Activated CD8-positive, alpha-beta memory T cell treated with anti-CD3 and anti-CD28 coated beads for 48 hours (primary cell): ENCODE results near the gene ABHD15.

Experiments
- DNase-seq, 3 experiments: peaks; one replicate each; pipeline ENCODE4 v3.0.0-alpha.2; 2020; ENCODE audit warnings: low read depth in 2 of 3, low spot score in 2 of 3

ABHD15 gene

DNA sequence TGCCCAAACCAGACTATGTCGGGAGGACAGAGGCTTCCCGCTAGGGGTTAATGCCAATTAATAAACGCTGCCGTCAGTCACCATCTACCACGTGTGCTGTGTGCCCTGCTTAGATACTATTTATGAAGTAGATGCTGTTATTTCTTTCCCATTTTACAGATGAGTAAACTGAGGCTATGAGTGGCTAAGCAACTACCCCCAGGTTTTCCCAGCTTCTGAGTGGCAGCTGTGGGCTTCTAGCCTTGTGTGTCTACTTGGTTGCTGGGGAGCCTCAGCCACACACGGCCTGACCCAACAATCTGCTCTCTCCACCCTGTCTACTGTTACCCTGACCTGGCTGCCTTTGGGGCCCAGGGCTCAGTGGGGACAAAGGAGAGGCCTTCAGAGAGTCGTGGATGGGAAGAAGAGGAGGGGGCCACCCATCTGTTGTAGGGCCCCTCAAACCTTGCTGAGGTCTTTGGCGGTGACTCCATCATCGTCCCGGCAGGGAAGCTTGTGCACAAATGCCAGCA, 15.5 kb upstream of the ABHD15 start:
- no peak for DNase-seq

DNA sequence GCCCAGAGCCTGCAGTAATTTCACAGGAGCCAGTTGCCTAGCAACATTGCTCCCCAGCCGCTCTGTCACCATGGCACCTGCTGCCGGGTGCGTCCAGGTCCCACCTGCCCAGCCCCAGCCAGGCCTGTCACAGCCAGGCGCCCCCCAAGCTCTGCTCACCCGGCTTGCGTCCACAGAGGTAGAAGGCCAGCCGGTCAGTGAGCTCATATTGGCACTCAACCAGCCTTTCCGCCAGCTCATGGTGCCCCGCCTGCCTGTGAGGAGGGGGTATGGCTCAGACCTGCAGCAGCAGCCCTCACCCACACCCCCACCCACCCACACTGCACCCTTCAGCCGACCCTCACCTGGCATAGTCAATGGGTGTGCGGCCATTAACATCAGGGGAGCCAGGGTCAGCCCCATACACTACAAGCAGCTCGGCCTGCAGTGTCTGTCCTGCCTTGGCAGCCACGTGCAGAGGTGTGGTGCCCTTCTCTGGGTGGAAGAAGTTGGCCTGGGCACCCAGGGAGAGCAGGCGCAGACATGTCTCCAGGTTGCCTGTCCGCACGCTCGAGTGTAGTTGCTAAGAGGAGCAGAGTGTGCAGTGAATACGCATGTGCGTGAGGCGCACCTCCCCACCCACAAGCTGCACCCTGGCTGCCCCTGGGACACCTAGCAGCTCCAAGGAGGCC, 14.9 kb upstream of the ABHD15 start:
- no peak for DNase-seq

DNA sequence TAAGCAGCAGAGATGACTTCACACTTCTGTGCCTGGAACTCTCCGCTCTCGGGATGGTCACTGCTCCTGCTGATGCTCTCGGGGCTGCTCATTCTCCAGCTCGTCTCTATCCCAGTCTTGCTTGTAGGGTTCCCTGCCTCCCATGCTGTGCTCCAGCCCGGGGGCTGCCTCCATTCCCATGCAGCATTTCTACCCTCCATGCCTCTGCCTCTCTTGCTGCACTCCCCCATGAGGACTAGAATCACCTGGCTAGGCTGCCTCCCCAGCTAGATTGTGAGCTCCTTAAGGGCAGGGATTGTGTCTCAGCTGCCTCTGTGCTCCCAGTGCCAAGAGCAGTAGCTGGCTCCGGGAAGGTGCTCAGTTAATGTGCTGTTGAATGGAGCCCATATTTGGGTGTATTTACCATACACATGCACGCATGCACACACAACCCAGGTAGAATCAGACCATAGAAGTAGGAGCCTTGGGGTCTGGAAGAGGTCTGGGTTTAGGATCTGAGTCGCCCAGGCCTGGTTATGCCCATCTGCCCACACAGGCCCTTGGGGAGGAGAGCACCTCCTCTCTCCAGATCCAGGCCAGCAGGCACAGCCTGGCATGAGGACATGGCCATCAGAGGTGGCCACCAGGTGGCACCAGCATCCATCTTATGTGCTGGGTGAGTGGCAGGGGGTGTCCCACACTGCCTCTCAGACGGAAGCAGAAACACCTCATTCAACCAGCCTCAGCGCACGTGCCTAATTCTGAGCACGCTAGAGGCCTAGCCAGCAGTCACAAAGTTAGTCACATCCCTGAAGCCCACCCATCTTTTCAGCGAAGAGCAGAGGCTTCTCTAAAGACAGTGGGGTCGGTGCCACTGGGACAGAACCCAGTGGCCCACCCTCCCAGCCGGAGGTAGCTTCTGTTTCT, 13.3 kb upstream of the ABHD15 start:
- DNase-seq = peak in 1 of 3 experiments; percentile 73

DNA sequence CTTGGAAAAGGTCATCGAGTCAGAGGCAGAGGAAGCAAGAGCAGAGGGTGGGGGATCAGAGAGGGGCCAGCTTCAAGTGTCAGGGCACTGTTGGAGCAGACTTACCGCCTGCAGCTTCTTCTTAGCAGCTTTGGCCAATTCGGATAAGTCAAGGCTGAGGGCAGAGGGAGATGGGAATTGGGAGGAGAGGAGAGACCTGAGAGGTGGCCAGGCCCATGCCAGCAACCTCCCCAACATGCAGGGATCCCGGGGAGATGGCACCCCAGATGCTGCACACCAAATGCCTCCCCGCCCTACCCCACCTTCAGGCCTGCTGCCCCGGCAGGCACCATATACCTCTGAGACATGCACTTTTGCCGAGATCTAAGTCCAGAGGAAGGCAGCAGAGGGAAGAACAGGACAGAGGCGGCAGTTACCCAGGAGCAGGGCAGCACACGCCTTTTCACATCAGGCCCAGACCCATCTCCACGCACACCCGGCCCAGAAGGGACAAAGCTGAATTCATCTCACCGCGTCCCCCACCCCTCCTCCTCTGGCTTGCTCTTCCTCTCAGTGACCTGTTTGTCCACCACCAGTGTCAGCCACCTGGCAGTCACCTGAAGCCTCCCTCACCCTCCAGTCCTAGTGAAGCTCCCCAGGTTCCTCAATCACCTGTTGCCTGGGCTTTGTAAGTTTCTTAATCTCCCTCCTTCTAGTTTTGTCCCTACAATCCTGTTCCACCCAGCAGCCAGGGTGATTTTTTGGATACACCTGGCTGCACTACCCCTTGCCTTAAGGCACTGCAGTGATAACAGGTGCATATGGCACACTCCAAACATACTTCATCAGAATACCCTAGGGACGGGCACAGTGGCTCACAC, 12.0 kb upstream of the ABHD15 start:
- no peak for DNase-seq

DNA sequence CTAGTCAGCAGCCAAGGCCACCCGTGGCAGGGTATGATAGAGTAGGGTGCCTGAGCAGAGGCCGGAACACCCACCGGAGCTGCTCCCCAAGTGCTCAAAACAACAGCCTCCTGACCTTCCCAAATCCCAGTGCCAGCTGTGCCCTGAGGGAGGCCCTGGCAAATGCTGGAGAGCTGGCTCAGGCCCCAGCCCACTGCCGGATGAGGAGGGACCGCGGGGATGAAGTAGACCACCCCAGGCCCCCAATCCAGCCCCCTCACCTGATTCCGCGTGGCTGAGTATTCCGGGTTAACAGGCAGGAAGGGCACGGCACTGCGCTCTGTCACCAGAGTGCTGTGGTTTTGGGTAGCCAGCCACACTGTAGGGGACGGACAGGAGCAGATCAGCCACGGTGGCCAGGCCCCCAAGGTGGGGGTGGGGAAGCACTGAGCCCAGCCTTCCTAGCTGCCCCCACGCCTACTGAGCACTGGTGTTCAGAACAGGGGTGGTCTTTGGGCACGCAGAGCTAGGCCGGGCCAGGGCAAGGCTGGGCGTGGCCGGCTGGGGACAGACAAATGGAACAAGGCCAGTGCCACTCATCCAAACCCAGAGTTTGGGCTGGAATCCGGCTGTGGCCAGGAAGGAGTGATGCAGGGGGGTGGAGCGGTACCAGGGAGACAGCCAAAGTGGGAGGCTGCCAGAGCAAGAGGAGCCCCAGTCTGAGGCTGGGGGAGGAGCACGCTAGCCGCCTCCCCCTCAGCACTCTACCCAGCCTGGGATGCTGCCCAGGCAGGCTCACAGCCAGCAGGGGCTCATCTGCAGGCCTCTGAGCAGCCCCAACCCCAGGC, 10.8 kb upstream of the ABHD15 start:
- DNase-seq = no peak

- DNase-seq = no peak
Observed at GRCh38 chr17:29577001-29577370, 10.1 kb upstream of the ABHD15 start.

DNA sequence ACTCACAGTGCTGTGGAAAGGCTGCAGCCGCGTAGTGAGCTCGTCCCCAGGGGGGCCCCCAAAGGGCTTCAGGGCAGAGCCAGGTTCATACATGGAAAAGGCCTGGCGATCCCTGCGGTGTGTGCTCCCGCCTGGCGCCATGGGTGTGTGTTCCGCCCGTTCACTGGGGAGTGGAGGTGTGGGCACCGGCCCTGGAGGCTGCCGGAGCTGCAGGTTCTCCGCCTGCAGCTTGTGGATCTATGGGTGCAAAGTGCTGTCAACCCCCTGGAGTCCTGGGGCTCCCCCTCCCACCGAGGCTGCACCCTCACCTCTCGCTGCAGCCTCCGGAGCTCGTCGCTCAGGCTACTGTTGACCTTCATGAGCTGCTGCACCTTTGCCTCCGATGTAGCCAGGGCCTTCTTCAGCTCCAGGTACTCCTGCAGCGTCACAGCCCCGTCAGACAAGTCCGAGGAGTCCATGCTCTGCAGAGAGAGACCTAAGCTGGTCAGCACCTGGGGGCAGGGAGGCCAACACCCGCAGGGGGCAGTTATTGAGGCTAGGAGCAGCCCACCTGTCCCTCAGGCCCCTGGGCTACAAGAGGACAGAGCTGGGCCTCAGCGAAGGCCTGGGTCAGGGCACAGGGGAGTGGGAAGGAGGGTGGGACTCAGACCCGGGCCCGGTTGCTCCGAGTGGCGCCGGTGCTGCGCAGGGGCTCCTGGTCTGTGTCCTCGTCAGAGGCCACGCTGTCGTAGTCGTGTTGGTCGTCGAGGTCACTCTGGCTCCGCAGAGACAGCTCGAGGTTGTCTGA, 9.6 kb upstream of the ABHD15 start:
- no peak for DNase-seq

GRCh38 chr17:29575511-29576213, 8.8 kb upstream of the ABHD15 start:
- DNase-seq = no peak

DNA sequence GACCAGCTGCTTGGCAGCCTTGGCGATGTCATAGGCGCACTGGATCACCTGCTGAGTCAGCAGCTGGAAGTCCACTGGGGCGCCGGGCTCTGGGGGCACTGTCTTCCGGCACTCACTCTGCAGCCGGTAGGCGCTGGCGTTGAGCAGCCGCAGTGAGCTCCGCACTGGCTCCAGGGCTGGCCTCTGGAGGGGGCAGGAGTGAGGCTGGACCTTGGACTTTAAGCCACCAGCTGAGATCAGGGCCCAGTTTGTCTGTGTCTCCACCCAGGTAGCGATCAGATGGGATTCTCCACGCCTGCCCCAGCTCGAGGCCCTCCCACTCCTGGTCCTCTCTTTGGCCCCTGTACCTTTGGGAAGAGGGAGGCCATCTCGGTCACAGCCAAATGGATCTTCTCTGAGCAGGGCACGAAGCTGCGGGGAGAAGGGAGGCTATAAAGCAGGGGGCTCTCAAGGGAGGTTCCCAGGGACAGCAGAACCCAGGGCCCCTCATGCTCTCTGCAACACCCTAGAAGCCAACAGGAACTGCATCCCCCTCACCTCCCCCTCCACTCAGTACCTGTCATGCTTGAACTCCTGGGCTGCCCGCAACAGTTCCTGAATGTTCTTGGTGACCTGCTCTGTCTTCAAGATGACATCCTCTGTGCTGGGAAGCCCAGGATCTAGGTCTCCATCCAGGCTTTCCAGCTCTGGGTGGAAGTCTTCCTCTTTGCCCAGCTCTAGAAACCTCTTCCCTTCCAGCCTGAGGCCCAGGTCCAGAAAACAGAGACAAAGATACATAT, 8.1 kb upstream of the ABHD15 start:
- DNase-seq = no peak

- DNase-seq = no peak
Observed at GRCh38 chr17:29573871-29574731, 7.3 kb upstream of the ABHD15 start.

DNA sequence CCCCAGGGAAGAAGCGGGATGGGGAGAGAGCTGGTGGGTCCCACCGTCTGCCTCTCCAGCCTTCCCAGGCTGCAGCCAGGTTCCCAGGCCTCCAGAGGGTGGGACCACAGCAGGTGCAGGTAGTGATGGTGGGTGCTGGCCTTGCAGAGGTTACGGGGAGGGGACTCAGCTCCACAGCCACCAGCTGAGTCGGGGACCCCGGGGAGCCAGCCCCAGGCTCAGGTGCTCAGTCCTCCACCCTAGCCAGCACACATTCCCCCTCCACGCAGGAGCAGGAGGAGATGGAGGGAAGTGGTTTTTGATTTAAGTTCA, 6.7 kb upstream of the ABHD15 start:
- no peak for DNase-seq

- no peak for DNase-seq
Observed at GRCh38 chr17:29572691-29573557, 6.1 kb upstream of the ABHD15 start.

DNA sequence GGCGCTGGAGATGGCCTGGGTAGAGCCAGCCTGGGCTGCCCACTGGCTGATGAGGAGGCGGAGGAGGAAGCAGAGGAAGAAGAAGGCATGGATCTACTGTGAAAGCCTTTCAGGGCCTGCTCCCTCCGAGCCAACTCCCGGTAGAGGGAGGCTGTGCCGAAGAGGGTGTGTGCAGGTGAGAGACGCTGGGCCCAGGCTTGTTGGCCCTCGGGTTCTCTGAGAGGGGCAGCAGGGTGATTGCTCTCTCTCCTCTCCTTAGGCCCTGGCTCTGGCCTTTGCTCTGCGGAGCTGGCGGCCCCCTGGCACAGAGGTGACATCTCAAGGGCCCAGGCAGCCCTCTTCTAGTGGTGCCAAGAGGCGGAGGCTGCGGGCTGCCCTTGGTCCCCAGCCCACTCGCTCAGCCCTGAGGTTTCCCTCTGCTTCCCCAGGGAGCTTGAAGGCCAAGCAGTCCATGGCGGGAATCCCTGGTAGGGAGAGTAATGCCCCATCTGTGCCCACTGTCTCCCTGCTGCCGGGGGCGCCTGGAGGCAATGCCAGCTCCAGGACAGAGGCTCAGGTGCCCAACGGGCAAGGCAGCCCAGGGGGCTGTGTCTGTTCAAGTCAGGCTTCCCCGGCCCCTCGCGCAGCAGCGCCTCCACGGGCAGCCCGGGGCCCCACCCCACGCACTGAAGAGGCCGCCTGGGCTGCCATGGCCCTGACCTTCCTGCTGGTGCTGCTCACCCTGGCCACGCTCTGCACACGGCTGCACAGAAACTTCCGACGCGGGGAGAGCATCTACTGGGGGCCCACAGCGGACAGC, 5.2 kb upstream of the ABHD15 start:
- DNase-seq = no peak

- no peak for DNase-seq
Observed at GRCh38 chr17:29571486-29571882, 4.6 kb upstream of the ABHD15 start.

DNA sequence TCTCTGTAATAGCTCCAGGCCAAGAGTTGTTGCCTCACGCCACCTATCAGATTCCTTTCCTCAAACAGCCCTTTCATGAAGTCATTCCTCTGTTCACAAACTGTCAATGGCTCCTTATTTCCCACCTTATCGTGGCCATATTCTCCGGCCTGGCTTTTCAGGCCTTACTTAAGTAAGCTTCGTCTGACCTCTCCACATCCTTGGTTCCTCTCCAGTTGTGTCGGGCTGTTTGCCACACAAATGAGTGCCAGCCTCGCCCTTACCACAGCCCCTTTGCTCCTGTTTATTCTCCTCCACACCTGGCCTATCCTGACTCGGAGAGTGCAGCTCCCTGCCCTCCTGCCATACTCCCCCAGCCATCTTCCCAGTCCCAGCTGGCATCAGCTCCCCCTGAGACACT, 3.7 kb upstream of the ABHD15 start:
- no peak for DNase-seq
